HepG2 (cell line): ENCODE results near the gene VPS9D1. TPM values are rescaled to one million over a fixed set of nuclear protein-coding genes. Genes with fewer than 3 reads are reported as not detected.
A peak's percentile ranks its signal among the peaks of the same experiment; 100 is the strongest.

Experiments used
- CBX5 ChIP-seq: sonication (generic); formaldehyde crosslinking; IDR thresholded peaks from 2 replicates; pipeline ENCODE4 v1.4.0; 2020; ENCODE audit warnings: missing genetic modification reagents, borderline replicate concordance
- FOXA1 ChIP-seq, 2 experiments: fragments of 450-650 bp in 1 of 2; sonication (generic) in 1 of 2; formaldehyde crosslinking in 1 of 2; IDR thresholded peaks; 2 replicates each; pipeline versions ENCODE4 v1.4.0 to v1.6.1; 2016 to 2020; ENCODE audit warnings: missing genetic modification reagents in 1 of 2
- HMG20A ChIP-seq: IDR thresholded peaks from 2 replicates; pipeline ENCODE4 v1.6.1; 2016; ENCODE audit warnings: borderline replicate concordance
- HMG20B ChIP-seq: conservative IDR thresholded peaks from 2 replicates; pipeline ENCODE4 v1.6.1; 2016; ENCODE audit warnings: missing genetic modification reagents, missing compliant biosample characterization
- HNF4G ChIP-seq, 2 experiments: sonication (generic) in 1 of 2; formaldehyde crosslinking in 1 of 2; IDR thresholded peaks; 2 replicates each; pipeline versions ENCODE4 v1.4.0 to v1.6.1; 2011 to 2020; ENCODE audit warnings: borderline replicate concordance in 2 of 2, low read depth in 2 of 2, mild to moderate bottlenecking in 2 of 2, low read length in 1 of 2, missing genetic modification reagents in 1 of 2, moderate library complexity in 1 of 2
- KDM1A ChIP-seq: IDR thresholded peaks from 2 replicates; pipeline ENCODE4 v1.6.1; 2016; ENCODE audit warnings: missing compliant biosample characterization
- LCORL ChIP-seq, 2 experiments: fragments of 450-650 bp in 1 of 2; sonication (generic) in 1 of 2; formaldehyde crosslinking in 1 of 2; IDR thresholded peaks; 2 replicates each; pipeline versions ENCODE4 v1.5.0 to v1.6.1; 2017 to 2020; ENCODE audit warnings: antibody characterized with exemption in 1 of 2, missing genetic modification reagents in 1 of 2
- MED8 ChIP-seq: sonication (generic); formaldehyde crosslinking; IDR thresholded peaks from 2 replicates; pipeline ENCODE4 v1.8.1; 2023; ENCODE audit warnings: mild to moderate bottlenecking, missing genetic modification reagents; ENCODE audit not compliant: insufficient replicate concordance
- PHB2 ChIP-seq: fragments of 450-650 bp; IDR thresholded peaks from 2 replicates; pipeline ENCODE4 v1.6.1; 2018; ENCODE audit not compliant: partially characterized antibody
- PLRG1 ChIP-seq: fragments of 450-650 bp; conservative IDR thresholded peaks from 2 replicates; pipeline ENCODE4 v1.6.1; 2016
- SAP130 ChIP-seq: IDR thresholded peaks from 2 replicates; pipeline ENCODE4 v1.6.1; 2016; ENCODE audit warnings: low read depth
- TARDBP ChIP-seq: sonication (generic); formaldehyde crosslinking; IDR thresholded peaks from 2 replicates; pipeline ENCODE4 v1.8.0; 2022; ENCODE audit warnings: mild to moderate bottlenecking, missing genetic modification reagents
- ZFX ChIP-seq: sonication (generic); formaldehyde crosslinking; IDR thresholded peaks from 2 replicates; pipeline ENCODE4 v1.4.0; 2020; ENCODE audit warnings: mild to moderate bottlenecking, low read depth, missing genetic modification reagents, moderate library complexity
- ZNF143 ChIP-seq: sonication (generic); formaldehyde crosslinking; IDR thresholded peaks from 2 replicates; pipeline ENCODE4 v1.4.0; 2020; ENCODE audit warnings: missing genetic modification reagents
- ZNF430 ChIP-seq: sonication (generic); formaldehyde crosslinking; IDR thresholded peaks from 2 replicates; pipeline ENCODE4 v1.9.0; 2021; ENCODE audit warnings: mild to moderate bottlenecking, missing genetic modification reagents
- ZNF557 ChIP-seq: sonication (generic); formaldehyde crosslinking; IDR thresholded peaks from 2 replicates; pipeline ENCODE4 v1.4.0; 2020; ENCODE audit warnings: missing genetic modification reagents
- ZNF644 ChIP-seq: IDR thresholded peaks from 2 replicates; pipeline ENCODE4 v1.6.1; 2016; ENCODE audit warnings: low read depth
- ZNF775 ChIP-seq: sonication (generic); formaldehyde crosslinking; IDR thresholded peaks from 2 replicates; pipeline ENCODE4 v1.4.0; 2020; ENCODE audit warnings: missing genetic modification reagents, mild to moderate bottlenecking, moderate library complexity, borderline replicate concordance
- ZNF816 ChIP-seq: sonication (generic); formaldehyde crosslinking; IDR thresholded peaks from 2 replicates; pipeline ENCODE4 v1.8.0; 2022; ENCODE audit warnings: missing genetic modification reagents, mild to moderate bottlenecking, borderline replicate concordance
- polyA plus RNA-seq, 8 experiments: library from polyadenylated mRNA; depleted of rRNA in 3 of 8; stranded (reverse) in 7 of 8; unstranded in 1 of 8; fragments of >200 nt; fragmentation: Illumina TruSeq in 4 of 8; extraction: Trizol in 4 of 8; gene quantifications; 2 replicates each; pipeline versions ENCODE4 v1.2.1 to v1.2.3, GENCODE V29; 2011 to 2016; ENCODE audit warnings: low read depth in 4 of 8, missing spikeins in 1 of 8, mixed read lengths in 1 of 8; ENCODE audit not compliant: insufficient read depth in 1 of 8
- total RNA-seq, 5 experiments: library from RNA; depleted of rRNA; stranded (reverse); fragments of >200 nt; fragmentation: Illumina TruSeq; extraction: Trizol; gene quantifications; 2 replicates each; pipeline ENCODE4 v1.2.3, GENCODE V29; 2016; ENCODE audit warnings: low read depth in 1 of 5
- TF ChIP-seq, protein P1 (sequence below): sonication (generic); formaldehyde crosslinking; IDR thresholded peaks from 2 replicates; pipeline ENCODE4 v1.4.0; 2020; ENCODE audit warnings: missing genetic modification reagents
- TF ChIP-seq, protein P2 (sequence below): IDR thresholded peaks from 2 replicates; pipeline ENCODE4 v1.6.1; 2016; ENCODE audit warnings: low read depth, missing genetic modification reagents, missing compliant biosample characterization
- TF ChIP-seq, protein P3 (sequence below): sonication (generic); formaldehyde crosslinking; IDR thresholded peaks from 2 replicates; pipeline ENCODE4 v1.4.0; 2020; ENCODE audit warnings: missing genetic modification reagents, low read depth, mild to moderate bottlenecking, borderline replicate concordance

VPS9D1 gene
- total and polyA plus RNA-seq, 2 of the 13 experiments (the other 11 are each of a cell fraction or from before 2014, with no cell fraction given): 10.1 to 13.2 TPM

GRCh38 chr16:89720813-89721545 is at the start of gene VPS9D1, which contains the start of gene ZNF276 (continued):
- TF ChIP-seq MED8 (CRISPR knock-in tag) (no peak), CBX5 (CRISPR knock-in tag) (no peak), ZNF644 (CRISPR knock-in tag) (no peak), ZNF816 (CRISPR knock-in tag) (peak; percentile 80; the same call in 1 of the 2 replicates), FOXA1 (IDR thresholded peaks at IDR 0.05) (no peak), FOXA1 (CRISPR knock-in tag; IDR thresholded peaks at IDR 0.05) (no peak; the same call in 1 of the 2 replicates), SAP130 (CRISPR knock-in tag) (peak; percentile 79), PLRG1 (no peak), HNF4G (IDR thresholded peaks at IDR 0.05; ENCODE audit: borderline replicate concordance, low read depth, low read length) (peak; percentile 46; the same call in 1 of the 2 replicates), HNF4G (CRISPR knock-in tag; IDR thresholded peaks at IDR 0.05; ENCODE audit: borderline replicate concordance, low read depth) (no peak; the same call in 1 of the 2 replicates), KDM1A (CRISPR knock-in tag) (peak; percentile 23; the same call in 1 of the 2 replicates), ZFX (peak; percentile 95), ZNF143 (CRISPR knock-in tag) (no peak), LCORL (IDR thresholded peaks at IDR 0.05) (no peak), LCORL (CRISPR knock-in tag; IDR thresholded peaks at IDR 0.05) (no peak), HMG20A (CRISPR knock-in tag) (0 out of 2 replicates have a peak, but pooled peaks have one; percentile 10), TARDBP (CRISPR knock-in tag) (peak; percentile 89), ZNF557 (CRISPR knock-in tag) (peak; percentile 64; the same call in 1 of the 2 replicates), HMG20B (CRISPR knock-in tag) (no peak), ZNF775 (CRISPR knock-in tag) (peak; percentile 71; the same call in 1 of the 2 replicates), ZNF430 (peak; percentile 66), PHB2 (no peak)
- TF ChIP-seq, protein P1, sequence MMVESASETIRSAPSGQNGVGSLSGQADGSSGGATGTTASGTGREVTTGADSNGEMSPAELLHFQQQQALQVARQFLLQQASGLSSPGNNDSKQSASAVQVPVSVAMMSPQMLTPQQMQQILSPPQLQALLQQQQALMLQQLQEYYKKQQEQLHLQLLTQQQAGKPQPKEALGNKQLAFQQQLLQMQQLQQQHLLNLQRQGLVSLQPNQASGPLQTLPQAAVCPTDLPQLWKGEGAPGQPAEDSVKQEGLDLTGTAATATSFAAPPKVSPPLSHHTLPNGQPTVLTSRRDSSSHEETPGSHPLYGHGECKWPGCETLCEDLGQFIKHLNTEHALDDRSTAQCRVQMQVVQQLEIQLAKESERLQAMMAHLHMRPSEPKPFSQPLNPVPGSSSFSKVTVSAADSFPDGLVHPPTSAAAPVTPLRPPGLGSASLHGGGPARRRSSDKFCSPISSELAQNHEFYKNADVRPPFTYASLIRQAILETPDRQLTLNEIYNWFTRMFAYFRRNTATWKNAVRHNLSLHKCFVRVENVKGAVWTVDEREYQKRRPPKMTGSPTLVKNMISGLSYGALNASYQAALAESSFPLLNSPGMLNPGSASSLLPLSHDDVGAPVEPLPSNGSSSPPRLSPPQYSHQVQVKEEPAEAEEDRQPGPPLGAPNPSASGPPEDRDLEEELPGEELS: peak; percentile 46; the same call in 1 of the 2 replicates
- TF ChIP-seq, protein P2, sequence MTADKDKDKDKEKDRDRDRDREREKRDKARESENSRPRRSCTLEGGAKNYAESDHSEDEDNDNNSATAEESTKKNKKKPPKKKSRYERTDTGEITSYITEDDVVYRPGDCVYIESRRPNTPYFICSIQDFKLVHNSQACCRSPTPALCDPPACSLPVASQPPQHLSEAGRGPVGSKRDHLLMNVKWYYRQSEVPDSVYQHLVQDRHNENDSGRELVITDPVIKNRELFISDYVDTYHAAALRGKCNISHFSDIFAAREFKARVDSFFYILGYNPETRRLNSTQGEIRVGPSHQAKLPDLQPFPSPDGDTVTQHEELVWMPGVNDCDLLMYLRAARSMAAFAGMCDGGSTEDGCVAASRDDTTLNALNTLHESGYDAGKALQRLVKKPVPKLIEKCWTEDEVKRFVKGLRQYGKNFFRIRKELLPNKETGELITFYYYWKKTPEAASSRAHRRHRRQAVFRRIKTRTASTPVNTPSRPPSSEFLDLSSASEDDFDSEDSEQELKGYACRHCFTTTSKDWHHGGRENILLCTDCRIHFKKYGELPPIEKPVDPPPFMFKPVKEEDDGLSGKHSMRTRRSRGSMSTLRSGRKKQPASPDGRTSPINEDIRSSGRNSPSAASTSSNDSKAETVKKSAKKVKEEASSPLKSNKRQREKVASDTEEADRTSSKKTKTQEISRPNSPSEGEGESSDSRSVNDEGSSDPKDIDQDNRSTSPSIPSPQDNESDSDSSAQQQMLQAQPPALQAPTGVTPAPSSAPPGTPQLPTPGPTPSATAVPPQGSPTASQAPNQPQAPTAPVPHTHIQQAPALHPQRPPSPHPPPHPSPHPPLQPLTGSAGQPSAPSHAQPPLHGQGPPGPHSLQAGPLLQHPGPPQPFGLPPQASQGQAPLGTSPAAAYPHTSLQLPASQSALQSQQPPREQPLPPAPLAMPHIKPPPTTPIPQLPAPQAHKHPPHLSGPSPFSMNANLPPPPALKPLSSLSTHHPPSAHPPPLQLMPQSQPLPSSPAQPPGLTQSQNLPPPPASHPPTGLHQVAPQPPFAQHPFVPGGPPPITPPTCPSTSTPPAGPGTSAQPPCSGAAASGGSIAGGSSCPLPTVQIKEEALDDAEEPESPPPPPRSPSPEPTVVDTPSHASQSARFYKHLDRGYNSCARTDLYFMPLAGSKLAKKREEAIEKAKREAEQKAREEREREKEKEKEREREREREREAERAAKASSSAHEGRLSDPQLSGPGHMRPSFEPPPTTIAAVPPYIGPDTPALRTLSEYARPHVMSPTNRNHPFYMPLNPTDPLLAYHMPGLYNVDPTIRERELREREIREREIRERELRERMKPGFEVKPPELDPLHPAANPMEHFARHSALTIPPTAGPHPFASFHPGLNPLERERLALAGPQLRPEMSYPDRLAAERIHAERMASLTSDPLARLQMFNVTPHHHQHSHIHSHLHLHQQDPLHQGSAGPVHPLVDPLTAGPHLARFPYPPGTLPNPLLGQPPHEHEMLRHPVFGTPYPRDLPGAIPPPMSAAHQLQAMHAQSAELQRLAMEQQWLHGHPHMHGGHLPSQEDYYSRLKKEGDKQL (CRISPR knock-in tag): no peak
- TF ChIP-seq, protein P3, sequence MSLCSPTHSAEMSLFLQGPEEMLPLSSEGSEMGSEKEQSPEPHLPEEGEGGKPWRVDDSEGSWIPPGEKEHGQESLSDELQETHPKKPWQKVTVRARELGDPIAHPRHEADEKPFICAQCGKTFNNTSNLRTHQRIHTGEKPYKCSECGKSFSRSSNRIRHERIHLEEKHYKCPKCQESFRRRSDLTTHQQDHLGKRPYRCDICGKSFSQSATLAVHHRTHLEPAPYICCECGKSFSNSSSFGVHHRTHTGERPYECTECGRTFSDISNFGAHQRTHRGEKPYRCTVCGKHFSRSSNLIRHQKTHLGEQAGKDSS (CRISPR knock-in tag): peak; percentile 98
